Progenitor cell of endocrine pancreas (in vitro differentiated cells): ENCODE data around the gene SLC38A5. TPM values are rescaled to one million over a fixed set of nuclear protein-coding genes. Genes with fewer than 3 reads are reported as not detected.
"Not testable (repeated sequence)": the region's sequence is repeated elsewhere in the genome, so short reads cannot be mapped to it uniquely, and the experiment has no call there.

Experiments used
- DNase-seq: peaks from one replicate; pipeline ENCODE4 v3.0.0; 2021; ENCODE audit warnings: low spot score; ENCODE audit not compliant: unreplicated experiment
- H3K27ac Mint-ChIP-seq: 2 replicates; pipeline ENCODE4 v1.8.0; 2021; ENCODE audit warnings: mild to moderate bottlenecking, moderate library complexity, mixed read lengths
- H3K27me3 Mint-ChIP-seq: 2 replicates; pipeline ENCODE4 v1.8.0; 2021; ENCODE audit warnings: mixed read lengths
- H3K36me3 Mint-ChIP-seq: 2 replicates; pipeline ENCODE4 v1.8.0; 2022; ENCODE audit warnings: mixed read lengths; ENCODE audit not compliant: insufficient read depth
- H3K4me1 Mint-ChIP-seq: 2 replicates; pipeline ENCODE4 v1.8.0; 2021; ENCODE audit warnings: low read depth, mixed read lengths
- H3K4me3 Mint-ChIP-seq: 2 replicates; pipeline ENCODE4 v1.8.0; 2021; ENCODE audit warnings: low read depth, mild to moderate bottlenecking, moderate library complexity, mixed read lengths
- H3K9me3 Mint-ChIP-seq: 2 replicates; pipeline ENCODE4 v1.8.0; 2021; ENCODE audit warnings: low read depth, mixed read lengths
- total RNA-seq: library from RNA; stranded (reverse); gene quantifications from 2 replicates; pipeline ENCODE4 v1.2.1, GENCODE V29; 2021

The SLC38A5 gene
- total RNA-seq, 1 donor from 2014 or later, result 0.74 TPM

DNA sequence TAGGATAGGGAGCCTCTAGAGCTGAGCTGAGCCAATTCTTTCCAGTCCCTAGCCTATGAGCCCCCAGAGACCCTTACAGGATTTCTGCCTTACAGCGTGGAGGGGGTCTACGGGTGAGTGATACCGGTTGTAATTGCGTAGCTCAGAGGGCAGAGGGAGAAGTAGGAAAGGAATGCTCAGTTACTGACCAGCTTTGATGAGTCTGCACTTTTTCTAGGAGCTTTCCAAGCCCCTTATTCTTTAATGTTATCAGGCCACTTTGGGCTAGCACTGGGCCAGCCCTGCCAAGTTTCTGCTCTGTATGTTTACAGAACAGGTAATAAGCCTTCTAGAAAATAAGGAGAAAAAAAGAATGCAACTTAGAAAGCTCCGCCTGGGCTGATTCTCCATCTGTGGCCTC, 40.5 kb downstream of the SLC38A5 start:
- H3K9me3 Mint-ChIP-seq, result peaks cover 17% of the 10 kb centered on the region

DNA sequence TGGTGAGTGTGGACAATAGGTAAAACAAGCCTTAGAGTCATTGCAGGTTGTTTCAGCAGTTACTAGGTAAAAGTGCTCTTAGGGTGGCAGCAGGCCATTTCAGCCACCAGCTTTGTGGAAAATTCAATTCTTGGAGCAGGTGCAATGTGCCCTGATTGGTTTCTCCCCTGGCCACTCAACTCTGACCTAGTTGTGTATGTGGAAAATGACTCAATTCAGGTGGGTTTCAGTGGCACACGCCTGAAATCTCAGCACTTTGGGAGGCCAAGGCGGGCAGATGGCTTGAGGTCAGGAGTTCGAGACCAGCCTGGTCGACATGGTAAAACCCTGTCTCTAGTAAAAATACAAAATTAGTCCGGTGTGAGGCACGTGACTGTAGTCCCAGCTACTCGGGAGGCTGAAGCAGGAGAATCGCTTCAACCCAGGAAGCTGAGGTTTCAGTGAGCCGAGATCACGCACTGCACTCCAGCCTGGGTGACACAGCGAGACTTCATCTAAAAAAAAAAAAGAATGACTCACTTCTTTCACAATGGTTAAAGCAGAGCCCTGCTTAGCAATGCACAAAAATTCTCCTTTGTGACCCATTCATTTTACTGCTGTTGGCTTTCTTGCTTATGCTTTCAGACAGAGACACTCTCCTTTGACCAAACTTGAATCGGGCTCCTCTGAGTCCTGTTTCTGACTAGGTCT, 42.9 kb downstream of the SLC38A5 start:
- H3K36me3 Mint-ChIP-seq, H3K9me3 Mint-ChIP-seq, H3K4me1 Mint-ChIP-seq, H3K27ac Mint-ChIP-seq, H3K4me3 Mint-ChIP-seq, DNase-seq, H3K27me3 Mint-ChIP-seq: not testable (repeated sequence)

More for the DNA sequence above, 40.5 kb downstream of the SLC38A5 start:
- DNase-seq, H3K27ac Mint-ChIP-seq, H3K4me3 Mint-ChIP-seq, H3K27me3 Mint-ChIP-seq, H3K4me1 Mint-ChIP-seq, H3K36me3 Mint-ChIP-seq: not testable (repeated sequence)

- not testable (repeated sequence) for H3K9me3 Mint-ChIP-seq, DNase-seq, H3K36me3 Mint-ChIP-seq, H3K4me1 Mint-ChIP-seq, H3K27ac Mint-ChIP-seq, H3K27me3 Mint-ChIP-seq, H3K4me3 Mint-ChIP-seq
Observed at GRCh38 chrX:48411860-48412259, 58.2 kb downstream of the SLC38A5 start, which contains the start of gene SSX4B. SSX4B (minus strand) TSS chrX:48411960; CDS start chrX:48411372, 588 bp downstream.

Other genes starting within 250 kb of the SLC38A5 start
- gene SSX1, start 214.9 kb downstream of the SLC38A5 start, total RNA-seq, result not detected in 2 replicates
- not detected in 2 replicates for gene SSX3, start 113.6 kb downstream of the SLC38A5 start, total RNA-seq
- gene SSX4, start 86.7 kb downstream of the SLC38A5 start, total RNA-seq, result not detected in 2 replicates
- gene SSX4B, start 58.3 kb downstream of the SLC38A5 start, total RNA-seq, result not detected in 2 replicates
- 40.5 and 41.8 TPM in 2 replicates for gene FTSJ1, start 5.9 kb upstream of the SLC38A5 start, total RNA-seq
- 6.5 and 8.3 TPM in 2 replicates for gene PORCN, start 38.7 kb upstream of the SLC38A5 start, total RNA-seq
- 73.1 and 81.9 TPM in 2 replicates for gene EBP, start 51.5 kb upstream of the SLC38A5 start, total RNA-seq
- 12.6 and 14.5 TPM in 2 replicates for gene TBC1D25, start 69.5 kb upstream of the SLC38A5 start, total RNA-seq
- gene RBM3, start 104.2 kb upstream of the SLC38A5 start, total RNA-seq, result 140 and 169 TPM in 2 replicates
- 103 and 112 TPM in 2 replicates for gene WDR13, start 127.2 kb upstream of the SLC38A5 start, total RNA-seq
- gene WAS, start 213.5 kb upstream of the SLC38A5 start, total RNA-seq, result 0.62 and 1.2 TPM in 2 replicates
- 7.4 and 8.2 TPM in 2 replicates for gene SUV39H1, start 226.5 kb upstream of the SLC38A5 start, total RNA-seq